Lower leg skin (tissue), 4 donors: ENCODE data around the gene EIF2B5. TPM values are rescaled to one million over a fixed set of nuclear protein-coding genes. Genes with fewer than 3 reads are reported as not detected.
A peak's percentile ranks its signal among the peaks of the same experiment; 100 is the strongest.

Experiments
- DNase-seq, 2 donors: peaks; one replicate each; pipeline ENCODE4 v3.0.0-alpha.2; 2019; ENCODE audit warnings: low spot score in 2 of 2
- H3K4me3 ChIP-seq: fragments of 200-600 bp; sonication (generic); 2 replicates; pipeline ENCODE4 v1.5.1; 2017; ENCODE audit warnings: mild to moderate bottlenecking, low read depth; ENCODE audit not compliant: poor library complexity, severe bottlenecking
- CTCF ChIP-seq, 3 donors: fragments of 450-650 bp; IDR thresholded peaks; one replicate each; pipeline ENCODE4 v1.5.1; 2016; ENCODE audit warnings: antibody characterized with exemption in 3 of 3, mild to moderate bottlenecking in 3 of 3, moderate library complexity in 2 of 3
- POLR2A ChIP-seq, 2 donors: fragments of 450-650 bp; IDR thresholded peaks; one replicate each; pipeline ENCODE4 v1.6.1; 2016 to 2017; ENCODE audit warnings: antibody characterized with exemption in 2 of 2, mild to moderate bottlenecking in 1 of 2, moderate library complexity in 1 of 2
- WGBS, 2 donors: methylation state at CpG; one replicate each; pipeline ENCODE4 v1.1.5; 2018; 5-methylcytosine and 5-hydroxymethylcytosine counted together
- intact Hi-C: fragments of 100-400 bp; cut with DNase I; formaldehyde crosslinking; loops from one replicate; pipeline ENCODE4 v1.15.0; 2023; ENCODE audit warnings: low total_unique reads
- total RNA-seq, 4 donors: library from RNA; depleted of rRNA; stranded (reverse); fragments of >200 nt; gene quantifications; one replicate each; pipeline ENCODE4 v1.1.0, GENCODE V29; 2016

Gene EIF2B5
- total RNA-seq, 4 donors from 2014 or later: 36.5 to 52.5 (median 40.1) TPM

DNA sequence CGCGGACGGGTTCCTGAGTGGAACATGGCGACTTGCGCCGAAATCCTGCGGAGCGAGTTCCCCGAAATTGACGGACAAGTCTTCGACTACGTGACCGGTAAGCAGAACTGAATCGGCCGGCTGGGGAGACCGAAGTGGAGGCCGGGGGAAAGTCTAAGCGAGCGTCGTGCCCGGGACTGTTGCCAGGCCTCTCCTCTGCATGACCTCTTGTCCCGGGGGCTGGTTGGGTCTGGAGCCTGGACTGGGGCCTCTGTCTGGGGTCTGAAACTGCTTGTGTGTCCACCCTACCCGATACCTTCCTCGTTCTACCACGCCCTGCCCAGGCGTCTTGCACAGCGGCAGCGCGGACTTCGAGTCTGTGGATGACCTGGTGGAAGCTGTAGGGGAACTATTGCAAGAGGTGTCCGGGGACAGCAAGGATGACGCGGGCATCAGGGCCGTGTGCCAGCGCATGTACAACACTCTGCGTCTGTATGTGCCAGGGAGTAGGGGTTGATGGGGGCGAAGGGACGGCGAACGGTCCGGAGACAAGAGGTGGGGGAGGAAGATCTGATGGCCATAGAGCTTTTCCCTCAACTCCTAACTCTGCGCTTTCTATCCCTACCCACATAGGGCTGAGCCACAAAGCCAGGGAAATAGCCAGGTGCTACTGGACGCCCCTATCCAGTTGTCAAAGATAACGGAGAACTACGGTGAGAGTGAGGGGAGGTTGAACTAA is 51.2 kb downstream of the EIF2B5 start, which contains the start of gene ABCF3:
Gene ABCF3, plus strand, starts transcription at position 16 of the 718 bp plus-strand sequence. Its CDS starts 9 bp downstream, at position 25.
- intact Hi-C loops: no loop called here
- TF ChIP-seq POLR2A (IDR thresholded peaks at IDR 0.05): no peak
- no peak for TF ChIP-seq CTCF (IDR thresholded peaks at IDR 0.05)
- peak within 1 kb of the TSS; percentile 77 for H3K4me3 ChIP-seq
- peak in 1 of 2 donors; percentile 35 for DNase-seq
- 0% methylated on average over 31 to 40 of the region's 45 CpGs for WGBS, 2 donors

GRCh38 chr3:184186902-184187207 is 51.7 kb downstream of the EIF2B5 start:
- DNase-seq: no peak
- intact Hi-C loops: no loop called here
- no peak for TF ChIP-seq CTCF (IDR thresholded peaks at IDR 0.05)
- no peak for TF ChIP-seq POLR2A (IDR thresholded peaks at IDR 0.05)
- peak overlapping the region; percentile 77 for H3K4me3 ChIP-seq
- 4 to 15% methylated on average over 3 of the region's 3 CpGs for WGBS, 2 donors

DNA sequence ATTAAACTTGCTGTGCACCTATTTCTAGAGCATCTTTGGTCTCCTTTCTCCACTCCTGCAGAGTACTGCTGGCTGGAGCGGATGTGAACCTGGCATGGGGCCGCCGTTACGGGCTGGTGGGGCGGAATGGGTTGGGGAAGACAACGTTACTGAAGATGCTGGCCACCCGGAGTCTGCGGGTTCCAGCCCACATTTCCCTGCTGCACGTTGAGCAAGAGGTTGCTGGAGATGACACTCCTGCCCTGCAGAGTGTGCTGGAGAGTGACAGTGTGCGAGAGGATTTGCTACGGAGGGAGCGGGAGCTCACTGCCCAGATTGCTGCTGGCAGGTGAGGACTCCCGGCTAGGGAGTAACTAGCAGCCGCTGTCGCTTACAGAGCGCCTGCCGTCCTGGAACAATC is 52.9 kb downstream of the EIF2B5 start:
- intact Hi-C loops: no loop called here
- 79% methylated on average over 17 of the region's 17 CpGs for WGBS, 2 donors
- no peak for DNase-seq
- no peak overlapping the region for H3K4me3 ChIP-seq
- TF ChIP-seq CTCF (IDR thresholded peaks at IDR 0.05) (no peak), POLR2A (IDR thresholded peaks at IDR 0.05) (no peak)

DNA sequence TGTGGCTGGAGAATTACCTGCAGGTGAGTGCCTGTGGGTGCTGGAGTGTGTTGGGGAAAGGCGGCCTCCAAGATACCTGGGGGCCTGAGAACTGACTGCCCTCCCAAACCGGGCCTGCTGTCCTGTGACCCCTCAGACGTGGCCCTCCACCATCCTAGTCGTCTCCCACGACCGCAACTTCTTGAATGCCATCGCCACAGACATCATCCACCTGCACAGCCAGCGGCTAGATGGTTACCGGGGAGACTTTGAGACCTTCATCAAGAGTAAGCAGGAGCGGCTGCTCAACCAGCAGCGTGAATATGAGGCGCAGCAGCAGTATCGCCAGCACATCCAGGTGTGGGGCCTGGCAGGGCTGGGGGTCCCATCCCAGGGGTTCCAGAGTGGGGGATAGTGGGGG is 54.3 kb downstream of the EIF2B5 start:
- TF ChIP-seq POLR2A (IDR thresholded peaks at IDR 0.05): no peak
- TF ChIP-seq CTCF (IDR thresholded peaks at IDR 0.05): no peak
- 91 to 95% methylated on average over 13 of the region's 13 CpGs for WGBS, 2 donors
- H3K4me3 ChIP-seq: no peak overlapping the region
- no peak for DNase-seq
- intact Hi-C loops: no loop called here

GRCh38 chr3:184192889-184193288 is 57.7 kb downstream of the EIF2B5 start:
- no peak overlapping the region for H3K4me3 ChIP-seq
- intact Hi-C loops: no loop called here
- no peak for DNase-seq
- WGBS, 2 donors: 94 to 95% methylated on average over 10 of the region's 10 CpGs
- TF ChIP-seq CTCF (IDR thresholded peaks at IDR 0.05) (no peak), POLR2A (IDR thresholded peaks at IDR 0.05) (no peak)
